Suppressor macrophage treated with lipopolysaccharide for 1 hour (primary cell): ENCODE measurements around the gene SNORC.

Experiments
- DNase-seq, 3 donors: peaks; one replicate each; pipeline ENCODE4 v3.0.0-alpha.2; 2020 to 2022

SNORC gene

GRCh38 chr2:232883116-232883721, 13.2 kb downstream of the SNORC start:
- DNase-seq: no peak

- no peak for DNase-seq
Measured at GRCh38 chr2:232884001-232884421, 13.9 kb downstream of the SNORC start.

- no peak for DNase-seq
Measured at GRCh38 chr2:232884549-232885263, 14.6 kb downstream of the SNORC start.

- DNase-seq: no peak
Measured at GRCh38 chr2:232885264-232885961, 15.3 kb downstream of the SNORC start.

GRCh38 chr2:232886176-232886575, 16.1 kb downstream of the SNORC start:
- no peak for DNase-seq

GRCh38 chr2:232886632-232887031, 16.6 kb downstream of the SNORC start:
- no peak for DNase-seq

- no peak for DNase-seq
Measured at GRCh38 chr2:232887171-232887850, 17.2 kb downstream of the SNORC start.

- DNase-seq: no peak
Measured at GRCh38 chr2:232888099-232888836, 18.2 kb downstream of the SNORC start.

- DNase-seq: no peak
Measured at GRCh38 chr2:232888839-232889529, 18.9 kb downstream of the SNORC start.

GRCh38 chr2:232889876-232890401, 19.9 kb downstream of the SNORC start:
- DNase-seq: no peak

GRCh38 chr2:232890536-232890895, 20.5 kb downstream of the SNORC start:
- DNase-seq: no peak

- no peak for DNase-seq
Measured at GRCh38 chr2:232890896-232891601, 21.0 kb downstream of the SNORC start.

GRCh38 chr2:232891621-232892071, 21.6 kb downstream of the SNORC start:
- no peak for DNase-seq

GRCh38 chr2:232892221-232892620, 22.2 kb downstream of the SNORC start:
- DNase-seq: no peak

- DNase-seq: no peak
Measured at GRCh38 chr2:232892843-232893242, 22.8 kb downstream of the SNORC start.

GRCh38 chr2:232893834-232894233, 23.8 kb downstream of the SNORC start:
- no peak for DNase-seq

GRCh38 chr2:232894251-232894650, 24.2 kb downstream of the SNORC start:
- no peak for DNase-seq

GRCh38 chr2:232894746-232895145, 24.7 kb downstream of the SNORC start:
- no peak for DNase-seq

GRCh38 chr2:232896111-232896510, 26.0 kb downstream of the SNORC start:
- DNase-seq: no peak

- DNase-seq: no peak
Measured at GRCh38 chr2:232896720-232897597, 26.9 kb downstream of the SNORC start.
